ENCODE data around the gene SMIM3. TPM values are rescaled to one million over a fixed set of nuclear protein-coding genes. Genes with fewer than 3 reads are reported as not detected.

Gene SMIM3
- total and polyA plus RNA-seq, 7 experiments from 2014 or later: 5.2 to 17.9 (median 7.9) TPM

GRCh38 chr5:150762211-150762610, 16.3 kb upstream of the SMIM3 start:
- Mint-ChIP-seq H3K27ac (no peak overlapping the region), H3K4me3 (no peak overlapping the region), H3K27me3 (peaks cover 0 to 5% (median 0%) of the 10 kb centered on the region in 5 donors), H3K36me3 (peaks cover 1 to 5% (median 2%) of the 10 kb centered on the region in 5 donors), H3K4me1 (peaks cover 8 to 20% (median 15%) of the 10 kb centered on the region in 7 donors), H3K9me3 (peaks cover 0 to 5% (median 0%) of the 10 kb centered on the region in 11 donors)
- no peaks in the 10 kb centered on the region for H3K27me3 ChIP-seq (ENCODE audit: control insufficient read depth in 2 of 2, insufficient read depth in 2 of 2, low read length in 2 of 2)
- POLR2A ChIA-PET: interaction anchor here (2.1 kb wide), 1 partner anchor 16 kb away, joined by 6 read pairs; the partner anchor contains the start of gene SMIM3
- intact Hi-C loops (cut with micrococcal nuclease): no loop called here
- ATAC-seq (no peak), DNase-seq (no peak)
- H3K4me3 ChIP-seq (ENCODE audit: low read length): no peak overlapping the region
- CTCF ChIA-PET: no interaction called here
- H3K36me3 ChIP-seq (ENCODE audit: control insufficient read depth in 2 of 3, insufficient read depth in 3 of 3, low read length in 3 of 3): no peaks in the 10 kb centered on the region
- no peaks in the 10 kb centered on the region for H3K9me3 ChIP-seq (ENCODE audit: control insufficient read depth in 2 of 3, low read length in 3 of 3)
- peaks cover 2 to 15% of the 10 kb centered on the region in 2 donors for H3K4me1 ChIP-seq (ENCODE audit: control insufficient read depth in 2 of 2, insufficient read depth in 2 of 2, low read length in 2 of 2)
- no peak overlapping the region for H3K27ac ChIP-seq (ENCODE audit: low read depth, low read length)

- Mint-ChIP-seq H3K9me3 (peaks cover 0 to 5% (median 0%) of the 10 kb centered on the region in 11 donors), H3K36me3 (peaks cover 0 to 5% (median 0%) of the 10 kb centered on the region in 5 donors), H3K4me3 (no peak overlapping the region), H3K27ac (peak overlapping the region in 1 of 9 donors; percentile 17), H3K4me1 (peaks cover 0 to 12% (median 12%) of the 10 kb centered on the region in 7 donors), H3K27me3 (peaks cover 0 to 5% (median 0%) of the 10 kb centered on the region in 5 donors)
- ChIA-PET POLR2A (interaction anchor here (0.9 to 1.8 kb wide), 3 partner anchors 15 to 62 kb away, joined by 4 to 6 read pairs (median 4); partner anchors contain the start of genes RBM22 and SMIM3), CTCF (no interaction called here)
- no peak for ATAC-seq
- peaks cover 0 to 5% of the 10 kb centered on the region in 2 donors for H3K4me1 ChIP-seq (ENCODE audit: control insufficient read depth in 2 of 2, insufficient read depth in 2 of 2, low read length in 2 of 2)
- no peak overlapping the region for H3K4me3 ChIP-seq (ENCODE audit: low read length)
- H3K27ac ChIP-seq (ENCODE audit: low read depth, low read length): no peak overlapping the region
- no peaks in the 10 kb centered on the region for H3K9me3 ChIP-seq (ENCODE audit: control insufficient read depth in 2 of 3, low read length in 3 of 3)
- H3K36me3 ChIP-seq (ENCODE audit: control insufficient read depth in 2 of 3, insufficient read depth in 3 of 3, low read length in 3 of 3): no peaks in the 10 kb centered on the region
- H3K27me3 ChIP-seq (ENCODE audit: control insufficient read depth in 2 of 2, insufficient read depth in 2 of 2, low read length in 2 of 2): no peaks in the 10 kb centered on the region
- no peak for DNase-seq
- intact Hi-C loops (cut with micrococcal nuclease): no loop called here
These were observed 15.4 kb upstream of the SMIM3 start for GRCh38 chr5:150763023-150763769.

GRCh38 chr5:150764530-150764929, 14.0 kb upstream of the SMIM3 start:
- intact Hi-C loops (cut with micrococcal nuclease): no loop called here
- no peaks in the 10 kb centered on the region for H3K9me3 ChIP-seq (ENCODE audit: control insufficient read depth in 2 of 3, low read length in 3 of 3)
- no peak overlapping the region for H3K27ac ChIP-seq (ENCODE audit: low read depth, low read length)
- no peaks in the 10 kb centered on the region for H3K4me1 ChIP-seq (ENCODE audit: control insufficient read depth in 2 of 2, insufficient read depth in 2 of 2, low read length in 2 of 2)
- Mint-ChIP-seq H3K4me3 (no peak overlapping the region), H3K9me3 (peaks cover 0 to 2% (median 0%) of the 10 kb centered on the region in 11 donors), H3K27ac (peak overlapping the region in 2 of 9 donors; percentile 15 to 30), H3K27me3 (peaks cover 0 to 5% (median 0%) of the 10 kb centered on the region in 5 donors), H3K4me1 (peaks cover 0 to 12% (median 5%) of the 10 kb centered on the region in 7 donors), H3K36me3 (peaks cover 0 to 5% (median 0%) of the 10 kb centered on the region in 5 donors)
- H3K36me3 ChIP-seq (ENCODE audit: control insufficient read depth in 2 of 3, insufficient read depth in 3 of 3, low read length in 3 of 3): no peaks in the 10 kb centered on the region
- no peaks in the 10 kb centered on the region for H3K27me3 ChIP-seq (ENCODE audit: control insufficient read depth in 2 of 2, insufficient read depth in 2 of 2, low read length in 2 of 2)
- ATAC-seq (peak; percentile 79), DNase-seq (no peak)
- ChIA-PET CTCF (interaction anchor here (1.0 to 1.1 kb wide), 3 partner anchors 15 to 82 kb away, joined by 3 read pairs; partner anchors contain the start of gene IRGM), POLR2A (interaction anchor here (0.9 to 1.8 kb wide), 3 partner anchors 14 to 63 kb away, joined by 3 to 6 read pairs (median 4); partner anchors contain the start of genes RBM22 and SMIM3)
- no peak overlapping the region for H3K4me3 ChIP-seq (ENCODE audit: low read length)

DNA sequence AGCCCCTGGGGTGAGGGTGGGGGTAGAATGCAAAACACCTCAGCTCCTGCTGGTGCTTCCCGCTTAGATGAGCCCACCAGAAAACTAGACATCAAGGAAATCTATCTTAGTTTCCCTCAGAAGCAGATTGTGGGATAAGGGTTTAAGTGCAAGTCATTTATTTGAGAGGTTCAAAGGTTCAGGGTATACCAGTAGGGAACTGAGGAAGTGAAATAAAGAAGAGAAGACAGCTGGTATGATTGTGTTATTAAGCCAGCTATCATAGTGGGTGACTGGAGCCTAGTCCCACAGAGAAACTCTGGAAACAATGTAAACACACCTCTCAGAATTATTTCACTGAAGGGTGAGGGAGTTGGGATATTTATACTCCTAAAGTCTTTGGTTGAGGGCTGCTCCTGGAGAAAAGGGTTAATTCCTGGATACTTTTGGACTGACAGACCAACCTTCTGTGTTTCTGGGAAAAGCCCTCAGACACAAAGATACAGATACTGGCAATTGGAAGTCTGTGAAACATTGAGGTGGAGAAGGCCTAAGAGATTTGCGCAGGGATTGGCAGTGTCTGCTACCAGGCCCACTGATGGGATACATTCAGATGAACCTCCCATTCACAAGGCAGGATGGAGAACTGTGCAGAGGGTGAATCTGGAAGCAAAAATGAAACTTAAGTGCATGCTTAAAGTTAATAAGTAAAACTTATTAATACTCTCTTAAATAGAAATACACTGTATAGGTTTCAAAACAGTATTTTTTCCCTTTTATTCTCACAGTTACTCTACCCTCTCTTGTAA, 13.4 kb upstream of the SMIM3 start:
- no peaks in the 10 kb centered on the region for H3K4me1 ChIP-seq (ENCODE audit: control insufficient read depth in 2 of 2, insufficient read depth in 2 of 2, low read length in 2 of 2)
- Mint-ChIP-seq H3K4me1 (peaks cover 0 to 12% (median 0%) of the 10 kb centered on the region in 7 donors), H3K27ac (peak overlapping the region in 1 of 9 donors; percentile 30), H3K4me3 (no peak overlapping the region), H3K27me3 (peaks cover 0 to 5% (median 0%) of the 10 kb centered on the region in 5 donors), H3K36me3 (peaks cover 0 to 5% (median 0%) of the 10 kb centered on the region in 5 donors), H3K9me3 (no peaks in the 10 kb centered on the region)
- DNase-seq (no peak), ATAC-seq (peak; percentile 62)
- intact Hi-C loops (cut with micrococcal nuclease): no loop called here
- H3K4me3 ChIP-seq (ENCODE audit: low read length): no peak overlapping the region
- CTCF ChIA-PET: interaction anchor here (1.0 to 1.1 kb wide), 3 partner anchors 14 to 82 kb away, joined by 3 read pairs; partner anchors contain the start of gene IRGM
- H3K27me3 ChIP-seq (ENCODE audit: control insufficient read depth in 2 of 2, insufficient read depth in 2 of 2, low read length in 2 of 2): no peaks in the 10 kb centered on the region
- H3K27ac ChIP-seq (ENCODE audit: low read depth, low read length): no peak overlapping the region
- no peaks in the 10 kb centered on the region for H3K36me3 ChIP-seq (ENCODE audit: control insufficient read depth in 2 of 3, insufficient read depth in 3 of 3, low read length in 3 of 3)
- POLR2A ChIA-PET: no interaction called here
- H3K9me3 ChIP-seq (ENCODE audit: control insufficient read depth in 2 of 3, low read length in 3 of 3): no peaks in the 10 kb centered on the region

DNA sequence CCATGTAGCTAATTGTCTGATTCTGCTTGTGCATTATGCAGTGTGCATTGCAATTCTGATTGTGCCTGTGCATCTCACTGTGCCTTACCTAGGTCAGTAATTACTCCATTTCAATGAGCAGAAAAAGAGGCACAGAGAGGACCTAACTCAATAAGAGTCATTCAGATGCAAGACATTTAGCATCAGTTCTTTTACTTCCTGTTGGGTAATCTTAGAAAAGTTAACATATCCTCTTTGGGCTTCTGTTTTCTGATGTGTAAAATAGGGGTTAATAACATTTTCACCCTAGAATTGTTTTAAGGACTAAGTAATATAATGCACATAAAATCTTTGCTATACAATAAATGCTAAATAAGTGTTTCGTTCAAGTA, 12.8 kb upstream of the SMIM3 start:
- ATAC-seq: no peak
- peaks cover 0 to 15% (median 0%) of the 10 kb centered on the region in 7 donors for H3K4me1 Mint-ChIP-seq

DNA sequence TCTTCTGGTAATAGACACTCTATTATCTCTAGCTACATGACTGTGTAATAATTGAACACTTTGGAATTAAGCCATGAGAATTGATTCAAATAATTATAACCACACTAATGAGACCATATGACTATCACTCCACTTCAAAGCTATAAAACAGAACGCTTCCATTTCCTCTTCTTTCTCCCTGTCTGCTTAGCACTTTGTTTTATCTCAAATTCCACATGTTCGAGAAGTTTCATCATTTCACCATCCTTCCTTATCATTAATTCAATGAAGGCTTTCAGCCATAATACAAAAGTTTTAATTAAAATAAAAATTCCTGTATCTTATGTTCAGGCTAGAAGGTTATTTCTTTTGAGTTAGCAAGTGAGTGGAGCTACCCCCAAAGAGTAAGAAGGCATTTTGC, 12.3 kb upstream of the SMIM3 start:
- CTCF ChIA-PET: interaction anchor here (1.0 kb wide), 1 partner anchor 36 kb away, joined by 3 read pairs; no protein-coding TSS in a partner anchor
- Histone ChIP-seq H3K27ac (ENCODE audit: low read depth, low read length) (no peak overlapping the region), H3K4me1 (ENCODE audit: control insufficient read depth in 2 of 2, insufficient read depth in 2 of 2, low read length in 2 of 2) (no peaks in the 10 kb centered on the region), H3K9me3 (ENCODE audit: control insufficient read depth in 2 of 3, low read length in 3 of 3) (no peaks in the 10 kb centered on the region), H3K36me3 (ENCODE audit: control insufficient read depth in 2 of 3, insufficient read depth in 3 of 3, low read length in 3 of 3) (no peaks in the 10 kb centered on the region), H3K27me3 (ENCODE audit: control insufficient read depth in 2 of 2, insufficient read depth in 2 of 2, low read length in 2 of 2) (no peaks in the 10 kb centered on the region), H3K4me3 (ENCODE audit: low read length) (no peak overlapping the region)
- intact Hi-C loops (cut with micrococcal nuclease): no loop called here
- peaks cover 0 to 4% (median 0%) of the 10 kb centered on the region in 11 donors for H3K9me3 Mint-ChIP-seq
- H3K27ac Mint-ChIP-seq: peak overlapping the region in 1 of 9 donors; percentile 70
- ATAC-seq (no peak), DNase-seq (no peak)
- peaks cover 0 to 7% (median 0%) of the 10 kb centered on the region in 5 donors for H3K36me3 Mint-ChIP-seq
- H3K27me3 Mint-ChIP-seq: peaks cover 0 to 9% (median 0%) of the 10 kb centered on the region in 5 donors
- H3K4me3 Mint-ChIP-seq: no peak overlapping the region
- POLR2A ChIA-PET: interaction anchor here (0.6 kb wide), 1 partner anchor 208 kb away, joined by 3 read pairs; no protein-coding TSS in a partner anchor
- peaks cover 0 to 20% (median 0%) of the 10 kb centered on the region in 7 donors for H3K4me1 Mint-ChIP-seq

More for the DNA sequence above, 12.8 kb upstream of the SMIM3 start:
- Mint-ChIP-seq H3K9me3 (peaks cover 0 to 3% (median 0%) of the 10 kb centered on the region in 11 donors), H3K36me3 (peaks cover 0 to 5% (median 0%) of the 10 kb centered on the region in 5 donors), H3K27me3 (peaks cover 0 to 8% (median 0%) of the 10 kb centered on the region in 5 donors), H3K27ac (no peak overlapping the region), H3K4me3 (no peak overlapping the region)
- no peak overlapping the region for H3K4me3 ChIP-seq (ENCODE audit: low read length)
- H3K36me3 ChIP-seq (ENCODE audit: control insufficient read depth in 2 of 3, insufficient read depth in 3 of 3, low read length in 3 of 3): no peaks in the 10 kb centered on the region
- POLR2A ChIA-PET: no interaction called here
- intact Hi-C loops (cut with micrococcal nuclease): no loop called here
- no peak for DNase-seq
- no peaks in the 10 kb centered on the region for H3K27me3 ChIP-seq (ENCODE audit: control insufficient read depth in 2 of 2, insufficient read depth in 2 of 2, low read length in 2 of 2)
- no peak overlapping the region for H3K27ac ChIP-seq (ENCODE audit: low read depth, low read length)
- CTCF ChIA-PET: no interaction called here
- no peaks in the 10 kb centered on the region for H3K9me3 ChIP-seq (ENCODE audit: control insufficient read depth in 2 of 3, low read length in 3 of 3)
- H3K4me1 ChIP-seq (ENCODE audit: control insufficient read depth in 2 of 2, insufficient read depth in 2 of 2, low read length in 2 of 2): no peaks in the 10 kb centered on the region
